H1 (cell line): ENCODE results near the gene DHRS7C. TPM values are rescaled to one million over a fixed set of nuclear protein-coding genes. Genes with fewer than 3 reads are reported as not detected.

Source experiments
- SIRT6 ChIP-seq: IDR thresholded peaks from one replicate; pipeline ENCODE4 v1.7.1; 2012; ENCODE audit warnings: low read length, inconsistent platforms
- polyA plus RNA-seq, 7 experiments: library from polyadenylated mRNA; depleted of rRNA in 3 of 7; stranded (reverse) in 5 of 7; unstranded in 2 of 7; fragments of >200 nt in 5 of 7; fragments of 200-250 nt in 2 of 7; gene quantifications; 1 replicate in 5 of 7; 2 replicates in 1 of 7; 4 replicates in 1 of 7; pipeline versions ENCODE4 v1.2.1 to v1.2.3, GENCODE V29; 2011 to 2013; ENCODE audit warnings: missing spikeins in 2 of 7, mixed read lengths in 2 of 7
- total RNA-seq: library from RNA; stranded (reverse); fragmentation: NEBNext Ultra II Directional; extraction: Animal tissue kit (Norgen Biotek cat#: 25700); gene quantifications from 2 replicates; pipeline ENCODE4 v1.2.1, GENCODE V29; 2021

Gene DHRS7C
- total and polyA plus RNA-seq, 2 of the 8 experiments (the other 6 are each of a cell fraction or from before 2014, with no cell fraction given): not detected

- no peak for TF ChIP-seq SIRT6
Measured at GRCh38 chr17:9769036-9769695, 22.2 kb downstream of the DHRS7C start (continued).
